HepG2 (cell line): ENCODE results near the gene TMEM53. TPM values are rescaled to one million over a fixed set of nuclear protein-coding genes. Genes with fewer than 3 reads are reported as not detected.

ENCODE experiments used
- CCDC6 ChIP-seq: sonication (generic); formaldehyde crosslinking; IDR thresholded peaks from 2 replicates; pipeline ENCODE4 v1.8.1; 2022; ENCODE audit warnings: mild to moderate bottlenecking, missing genetic modification reagents, moderate library complexity
- CEBPG ChIP-seq: IDR thresholded peaks from 2 replicates; pipeline ENCODE4 v1.6.1; 2016
- CENPBD1 ChIP-seq: sonication (generic); formaldehyde crosslinking; IDR thresholded peaks from 2 replicates; pipeline ENCODE4 v1.8.0; 2022; ENCODE audit warnings: missing genetic modification reagents, low read depth, mild to moderate bottlenecking, borderline replicate concordance
- CHD2 ChIP-seq: IDR thresholded peaks from 2 replicates; pipeline ENCODE4 v1.6.1; 2011; ENCODE audit warnings: low read depth, low read length, improper control_type of control experiment
- DR1 ChIP-seq: sonication (generic); formaldehyde crosslinking; IDR thresholded peaks from 2 replicates; pipeline ENCODE4 v1.8.0; 2021; ENCODE audit warnings: mild to moderate bottlenecking, missing genetic modification reagents, inconsistent platforms
- FOSL2 ChIP-seq: sonication (generic); formaldehyde crosslinking; IDR thresholded peaks from 2 replicates; pipeline ENCODE4 v1.4.0; 2020; ENCODE audit warnings: missing genetic modification reagents
- GLI4 ChIP-seq: sonication (generic); formaldehyde crosslinking; IDR thresholded peaks from 2 replicates; pipeline ENCODE4 v1.5.1; 2020; ENCODE audit warnings: missing genetic modification reagents, mild to moderate bottlenecking, moderate library complexity, borderline replicate concordance
- GZF1 ChIP-seq: sonication (generic); formaldehyde crosslinking; IDR thresholded peaks from 2 replicates; pipeline ENCODE4 v1.5.1; 2020; ENCODE audit warnings: mild to moderate bottlenecking, missing genetic modification reagents
- MNT ChIP-seq: fragments of 450-650 bp; IDR thresholded peaks from 2 replicates; pipeline ENCODE4 v1.6.1; 2016
- MTF1 ChIP-seq: sonication (generic); formaldehyde crosslinking; IDR thresholded peaks from 2 replicates; pipeline ENCODE4 v1.5.0; 2020; ENCODE audit warnings: missing genetic modification reagents
- NFKBIZ ChIP-seq: IDR thresholded peaks from 2 replicates; pipeline ENCODE4 v1.6.1; 2018; ENCODE audit warnings: missing genetic modification reagents, missing compliant biosample characterization
- NRL ChIP-seq: sonication (generic); formaldehyde crosslinking; IDR thresholded peaks from 2 replicates; pipeline ENCODE4 v1.5.0; 2020; ENCODE audit warnings: missing genetic modification reagents, mild to moderate bottlenecking, moderate library complexity, borderline replicate concordance
- RELA ChIP-seq: sonication (generic); formaldehyde crosslinking; IDR thresholded peaks from 2 replicates; pipeline ENCODE4 v1.4.0; 2020; ENCODE audit warnings: missing genetic modification reagents
- SIX4 ChIP-seq: sonication (generic); formaldehyde crosslinking; IDR thresholded peaks from 2 replicates; pipeline ENCODE4 v1.4.0; 2020; ENCODE audit warnings: missing genetic modification reagents
- SMC3 ChIP-seq: IDR thresholded peaks from 2 replicates; pipeline ENCODE4 v1.6.1; 2011; ENCODE audit warnings: low read length, improper control_type of control experiment
- SOX6 ChIP-seq, 2 experiments: fragments of 450-650 bp in 1 of 2; sonication (generic) in 1 of 2; formaldehyde crosslinking in 1 of 2; IDR thresholded peaks; 2 replicates each; pipeline versions ENCODE4 v1.4.0 to v1.6.1; 2017 to 2020; ENCODE audit warnings: antibody characterized with exemption in 1 of 2, mild to moderate bottlenecking in 1 of 2, missing genetic modification reagents in 1 of 2
- TEAD3 ChIP-seq: optimal IDR thresholded peaks from 2 replicates; pipeline ENCODE3; 2016; ENCODE audit warnings: borderline replicate concordance
- YEATS2 ChIP-seq: sonication (generic); formaldehyde crosslinking; IDR thresholded peaks from 2 replicates; pipeline ENCODE4 v1.4.0; 2020; ENCODE audit warnings: missing genetic modification reagents, borderline replicate concordance
- ZNF12 ChIP-seq: sonication (generic); formaldehyde crosslinking; IDR thresholded peaks from 2 replicates; pipeline ENCODE4 v1.5.0; 2020; ENCODE audit warnings: missing genetic modification reagents
- ZNF367 ChIP-seq: sonication (generic); formaldehyde crosslinking; IDR thresholded peaks from 2 replicates; pipeline ENCODE4 v1.4.0; 2020; ENCODE audit warnings: missing genetic modification reagents, borderline replicate concordance
- ZNF510 ChIP-seq: sonication (generic); formaldehyde crosslinking; IDR thresholded peaks from 2 replicates; pipeline ENCODE4 v1.4.0; 2020; ENCODE audit warnings: low read depth, mild to moderate bottlenecking, missing genetic modification reagents
- ZNF564 ChIP-seq: sonication (generic); formaldehyde crosslinking; IDR thresholded peaks from 2 replicates; pipeline ENCODE4 v1.8.1; 2023; ENCODE audit warnings: mild to moderate bottlenecking, missing genetic modification reagents
- ZNF589 ChIP-seq: sonication (generic); formaldehyde crosslinking; conservative IDR thresholded peaks from 2 replicates; pipeline ENCODE4 v1.8.0; 2022; ENCODE audit warnings: mild to moderate bottlenecking, moderate library complexity, missing genetic modification reagents
- ZSCAN22 ChIP-seq: sonication (generic); formaldehyde crosslinking; IDR thresholded peaks from 2 replicates; pipeline ENCODE4 v1.4.0; 2020; ENCODE audit warnings: mild to moderate bottlenecking, missing genetic modification reagents
- polyA plus RNA-seq, 8 experiments: library from polyadenylated mRNA; depleted of rRNA in 3 of 8; stranded (reverse) in 7 of 8; unstranded in 1 of 8; fragments of >200 nt; fragmentation: Illumina TruSeq in 4 of 8; extraction: Trizol in 4 of 8; gene quantifications; 2 replicates each; pipeline versions ENCODE4 v1.2.1 to v1.2.3, GENCODE V29; 2011 to 2016; ENCODE audit warnings: low read depth in 4 of 8, missing spikeins in 1 of 8, mixed read lengths in 1 of 8; ENCODE audit not compliant: insufficient read depth in 1 of 8
- total RNA-seq, 5 experiments: library from RNA; depleted of rRNA; stranded (reverse); fragments of >200 nt; fragmentation: Illumina TruSeq; extraction: Trizol; gene quantifications; 2 replicates each; pipeline ENCODE4 v1.2.3, GENCODE V29; 2016; ENCODE audit warnings: low read depth in 1 of 5
- TF ChIP-seq, protein P1 (sequence below): sonication (generic); formaldehyde crosslinking; IDR thresholded peaks from 2 replicates; pipeline ENCODE4 v1.5.1; 2020; ENCODE audit warnings: mild to moderate bottlenecking, missing genetic modification reagents, moderate library complexity

The TMEM53 gene
- total and polyA plus RNA-seq, 2 of the 13 experiments (the other 11 are each of a cell fraction or from before 2014, with no cell fraction given) = 12.6 to 20.2 TPM

DNA sequence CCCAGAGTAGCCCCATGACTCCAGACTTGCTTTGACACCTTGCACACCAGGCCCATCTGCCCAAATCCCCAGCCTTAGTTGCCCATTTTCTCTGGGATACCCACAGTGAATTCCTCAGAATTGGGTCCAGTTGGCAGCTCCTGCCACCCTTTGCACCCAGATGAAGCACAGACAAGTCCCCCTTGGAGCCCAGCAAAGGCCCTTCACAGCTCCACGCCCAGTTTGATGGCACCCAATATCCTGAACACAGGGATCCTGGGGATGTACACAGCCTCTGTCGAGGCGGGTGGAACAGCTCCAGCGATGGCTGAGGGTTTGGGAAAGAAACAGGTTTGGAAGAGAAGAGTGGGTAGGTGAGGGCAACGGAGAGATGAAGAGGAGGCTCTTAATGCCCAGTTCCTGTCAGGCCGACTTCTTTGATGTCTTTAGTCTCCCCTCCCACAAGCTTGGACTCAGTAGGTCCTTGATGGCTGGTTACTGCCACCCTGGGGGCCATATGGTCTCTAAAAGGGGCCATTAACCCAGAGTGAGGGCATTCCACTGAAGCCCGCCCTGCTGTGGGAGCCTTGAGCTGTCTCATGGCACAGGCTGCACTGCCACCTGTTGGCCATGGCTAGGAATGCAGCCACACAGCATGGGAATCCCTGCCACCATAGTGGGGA lies 21.7 kb downstream of the TMEM53 start (continued):
- TF ChIP-seq RELA (CRISPR knock-in tag) = no peak
- TF ChIP-seq ZNF510 (CRISPR knock-in tag) = no peak
- TF ChIP-seq ZNF367 = no peak
- TF ChIP-seq SOX6 (IDR thresholded peaks at IDR 0.05) = no peak
- no peak for TF ChIP-seq SOX6 (CRISPR knock-in tag; IDR thresholded peaks at IDR 0.05)
- TF ChIP-seq ZNF12 (CRISPR knock-in tag) = no peak
- TF ChIP-seq ZSCAN22 (CRISPR knock-in tag) = no peak
- no peak for TF ChIP-seq CCDC6 (CRISPR knock-in tag)
- TF ChIP-seq CENPBD1 = no peak
- TF ChIP-seq FOSL2 = 0 out of 2 replicates have a peak, but pooled peaks have one; percentile 20
- no peak for TF ChIP-seq SIX4 (CRISPR knock-in tag)
- 0 out of 2 replicates have a peak, but pooled peaks have one; percentile 27 for TF ChIP-seq ZNF589
- TF ChIP-seq YEATS2 = no peak
- TF ChIP-seq, protein P1, sequence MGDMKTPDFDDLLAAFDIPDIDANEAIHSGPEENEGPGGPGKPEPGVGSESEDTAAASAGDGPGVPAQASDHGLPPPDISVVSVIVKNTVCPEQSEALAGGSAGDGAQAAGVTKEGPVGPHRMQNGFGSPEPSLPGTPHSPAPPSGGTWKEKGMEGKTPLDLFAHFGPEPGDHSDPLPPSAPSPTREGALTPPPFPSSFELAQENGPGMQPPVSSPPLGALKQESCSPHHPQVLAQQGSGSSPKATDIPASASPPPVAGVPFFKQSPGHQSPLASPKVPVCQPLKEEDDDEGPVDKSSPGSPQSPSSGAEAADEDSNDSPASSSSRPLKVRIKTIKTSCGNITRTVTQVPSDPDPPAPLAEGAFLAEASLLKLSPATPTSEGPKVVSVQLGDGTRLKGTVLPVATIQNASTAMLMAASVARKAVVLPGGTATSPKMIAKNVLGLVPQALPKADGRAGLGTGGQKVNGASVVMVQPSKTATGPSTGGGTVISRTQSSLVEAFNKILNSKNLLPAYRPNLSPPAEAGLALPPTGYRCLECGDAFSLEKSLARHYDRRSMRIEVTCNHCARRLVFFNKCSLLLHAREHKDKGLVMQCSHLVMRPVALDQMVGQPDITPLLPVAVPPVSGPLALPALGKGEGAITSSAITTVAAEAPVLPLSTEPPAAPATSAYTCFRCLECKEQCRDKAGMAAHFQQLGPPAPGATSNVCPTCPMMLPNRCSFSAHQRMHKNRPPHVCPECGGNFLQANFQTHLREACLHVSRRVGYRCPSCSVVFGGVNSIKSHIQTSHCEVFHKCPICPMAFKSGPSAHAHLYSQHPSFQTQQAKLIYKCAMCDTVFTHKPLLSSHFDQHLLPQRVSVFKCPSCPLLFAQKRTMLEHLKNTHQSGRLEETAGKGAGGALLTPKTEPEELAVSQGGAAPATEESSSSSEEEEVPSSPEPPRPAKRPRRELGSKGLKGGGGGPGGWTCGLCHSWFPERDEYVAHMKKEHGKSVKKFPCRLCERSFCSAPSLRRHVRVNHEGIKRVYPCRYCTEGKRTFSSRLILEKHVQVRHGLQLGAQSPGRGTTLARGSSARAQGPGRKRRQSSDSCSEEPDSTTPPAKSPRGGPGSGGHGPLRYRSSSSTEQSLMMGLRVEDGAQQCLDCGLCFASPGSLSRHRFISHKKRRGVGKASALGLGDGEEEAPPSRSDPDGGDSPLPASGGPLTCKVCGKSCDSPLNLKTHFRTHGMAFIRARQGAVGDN (CRISPR knock-in tag) = peak; percentile 41
- TF ChIP-seq GLI4 (CRISPR knock-in tag) = no peak
- TF ChIP-seq ZNF564 = no peak
- TF ChIP-seq CHD2 = no peak
- no peak for TF ChIP-seq DR1
- TF ChIP-seq NFKBIZ = no peak
- TF ChIP-seq MNT = no peak
- no peak for TF ChIP-seq NRL (CRISPR knock-in tag)
- peak; percentile 60 for TF ChIP-seq SMC3
- TF ChIP-seq CEBPG (CRISPR knock-in tag) = no peak
- TF ChIP-seq TEAD3 (CRISPR knock-in tag) = peak; percentile 90
- TF ChIP-seq GZF1 (CRISPR knock-in tag) = no peak
- no peak for TF ChIP-seq MTF1 (CRISPR knock-in tag)
